Neutrophil (primary cell): Measurements from ENCODE around the gene MPC1.

Experiments used
- H3K27ac ChIP-seq: fragments of 200-600 bp; sonication (generic); 2 replicates; pipeline ENCODE4 v1.5.1; 2016; ENCODE audit warnings: mild to moderate bottlenecking, moderate library complexity
- H3K27me3 ChIP-seq: fragments of 200-600 bp; sonication (generic); 2 replicates; pipeline ENCODE4 v1.6.0; 2016; ENCODE audit warnings: mild to moderate bottlenecking
- H3K36me3 ChIP-seq: fragments of 200-600 bp; sonication (generic); 2 replicates; pipeline ENCODE4 v1.5.1; 2017
- H3K4me1 ChIP-seq, 2 experiments: fragments of 200-600 bp in 1 of 2; sonication (generic) in 1 of 2; 1 replicate in 1 of 2; 2 replicates in 1 of 2; pipeline versions ENCODE4 v1.5.1 to v1.6.1; 2013 to 2016; ENCODE audit warnings: low read depth in 1 of 2, low read length in 1 of 2, mild to moderate bottlenecking in 1 of 2, moderate library complexity in 1 of 2; ENCODE audit not compliant: control insufficient read depth in 1 of 2, insufficient read depth in 1 of 2
- H3K4me3 ChIP-seq, 2 experiments: fragments of 200-600 bp in 1 of 2; sonication (generic) in 1 of 2; 1 replicate in 1 of 2; 2 replicates in 1 of 2; pipeline ENCODE4 v1.5.1; 2013 to 2016; ENCODE audit warnings: low read depth in 1 of 2, low read length in 1 of 2, mild to moderate bottlenecking in 1 of 2, moderate library complexity in 1 of 2
- H3K9me3 ChIP-seq: fragments of 200-600 bp; sonication (generic); 2 replicates; pipeline ENCODE4 v1.5.1; 2016
- TF ChIP-seq, protein P1 (sequence below): fragments of 200-600 bp; sonication (generic); IDR thresholded peaks from 2 replicates; pipeline ENCODE4 v1.5.1; 2016; ENCODE audit warnings: antibody characterized with exemption

MPC1 gene

DNA sequence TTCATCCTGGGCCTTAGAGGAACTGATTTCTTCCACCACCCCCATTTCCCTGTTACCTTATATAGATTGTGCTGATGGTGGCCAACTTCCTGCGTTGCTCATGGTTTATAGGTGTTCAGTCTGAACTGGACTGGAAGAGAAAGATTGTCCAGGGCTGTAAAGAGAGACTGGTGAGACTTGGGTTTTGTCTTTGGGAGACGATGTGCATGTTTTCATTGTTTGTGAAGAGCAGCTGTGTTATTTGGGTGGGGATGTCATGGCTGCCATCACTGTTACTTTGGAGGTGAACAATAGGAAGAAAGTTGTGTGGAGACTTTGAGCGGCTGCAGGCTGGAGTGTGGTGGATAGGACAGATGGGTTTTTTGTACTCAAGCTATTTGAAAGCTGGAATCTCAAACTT is 15.6 kb upstream of the MPC1 start:
- H3K4me3 ChIP-seq = no peak overlapping the region
- H3K9me3 ChIP-seq = no peaks in the 10 kb centered on the region
- H3K4me1 ChIP-seq = peaks cover 0 to 6% of the 10 kb centered on the region in 2 experiments
- no peaks in the 10 kb centered on the region for H3K36me3 ChIP-seq
- peaks cover 22% of the 10 kb centered on the region for H3K27me3 ChIP-seq
- TF ChIP-seq, protein P1, sequence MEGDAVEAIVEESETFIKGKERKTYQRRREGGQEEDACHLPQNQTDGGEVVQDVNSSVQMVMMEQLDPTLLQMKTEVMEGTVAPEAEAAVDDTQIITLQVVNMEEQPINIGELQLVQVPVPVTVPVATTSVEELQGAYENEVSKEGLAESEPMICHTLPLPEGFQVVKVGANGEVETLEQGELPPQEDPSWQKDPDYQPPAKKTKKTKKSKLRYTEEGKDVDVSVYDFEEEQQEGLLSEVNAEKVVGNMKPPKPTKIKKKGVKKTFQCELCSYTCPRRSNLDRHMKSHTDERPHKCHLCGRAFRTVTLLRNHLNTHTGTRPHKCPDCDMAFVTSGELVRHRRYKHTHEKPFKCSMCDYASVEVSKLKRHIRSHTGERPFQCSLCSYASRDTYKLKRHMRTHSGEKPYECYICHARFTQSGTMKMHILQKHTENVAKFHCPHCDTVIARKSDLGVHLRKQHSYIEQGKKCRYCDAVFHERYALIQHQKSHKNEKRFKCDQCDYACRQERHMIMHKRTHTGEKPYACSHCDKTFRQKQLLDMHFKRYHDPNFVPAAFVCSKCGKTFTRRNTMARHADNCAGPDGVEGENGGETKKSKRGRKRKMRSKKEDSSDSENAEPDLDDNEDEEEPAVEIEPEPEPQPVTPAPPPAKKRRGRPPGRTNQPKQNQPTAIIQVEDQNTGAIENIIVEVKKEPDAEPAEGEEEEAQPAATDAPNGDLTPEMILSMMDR = no peak
- no peak overlapping the region for H3K27ac ChIP-seq

DNA sequence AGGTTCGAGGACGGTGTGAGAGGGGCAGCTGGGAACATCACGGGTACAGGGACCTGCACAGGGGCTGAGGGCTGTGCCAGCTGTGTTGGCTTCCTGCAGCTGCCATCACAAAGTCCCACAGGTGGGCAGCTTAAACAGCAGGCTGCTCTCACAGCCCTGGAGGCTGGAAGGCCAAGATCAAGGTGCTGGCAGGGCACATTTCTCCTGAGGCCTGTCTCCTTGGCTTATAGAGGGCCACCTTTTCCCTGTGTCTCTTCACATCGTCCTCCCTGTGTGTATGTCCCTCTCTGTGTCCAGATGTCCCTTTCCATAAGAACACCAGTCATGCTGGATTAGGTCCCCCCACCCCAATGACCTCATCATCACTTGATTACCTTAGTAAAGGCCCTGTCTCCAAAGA is 15.1 kb upstream of the MPC1 start:
- H3K36me3 ChIP-seq = no peaks in the 10 kb centered on the region

DNA sequence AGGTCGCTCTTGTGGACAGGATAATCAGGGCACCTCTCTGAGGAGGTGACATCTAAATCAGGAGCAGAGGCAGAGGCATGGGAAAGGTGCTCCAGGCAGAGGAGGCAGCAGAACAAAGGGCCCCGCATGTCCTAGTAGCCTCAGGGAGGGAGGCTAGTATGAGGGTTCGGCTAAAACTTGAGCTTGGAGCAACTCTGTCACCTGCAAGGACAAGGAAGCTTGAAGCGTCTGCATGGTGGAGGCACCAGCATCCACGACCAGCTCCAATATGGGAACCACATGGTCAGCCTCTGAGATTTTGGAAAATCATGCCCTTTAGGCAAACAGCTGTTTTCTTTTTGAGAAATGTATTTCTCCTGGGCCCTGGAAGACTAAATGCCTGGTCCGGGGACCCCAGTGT is 13.0 kb upstream of the MPC1 start:
- Histone ChIP-seq H3K4me1 (peaks cover 0 to 3% of the 10 kb centered on the region in 2 experiments), H3K9me3 (no peaks in the 10 kb centered on the region), H3K27me3 (peaks cover 48% of the 10 kb centered on the region), H3K27ac (no peak overlapping the region), H3K36me3 (no peaks in the 10 kb centered on the region), H3K4me3 (no peak overlapping the region)
- TF ChIP-seq, protein P1 = no peak

More for the DNA sequence above, 15.1 kb upstream of the MPC1 start:
- peaks cover 27% of the 10 kb centered on the region for H3K27me3 ChIP-seq
- no peak overlapping the region for H3K27ac ChIP-seq
- H3K9me3 ChIP-seq = no peaks in the 10 kb centered on the region
- peaks cover 0 to 6% of the 10 kb centered on the region in 2 experiments for H3K4me1 ChIP-seq
- TF ChIP-seq, protein P1 = no peak
- H3K4me3 ChIP-seq = no peak overlapping the region

DNA sequence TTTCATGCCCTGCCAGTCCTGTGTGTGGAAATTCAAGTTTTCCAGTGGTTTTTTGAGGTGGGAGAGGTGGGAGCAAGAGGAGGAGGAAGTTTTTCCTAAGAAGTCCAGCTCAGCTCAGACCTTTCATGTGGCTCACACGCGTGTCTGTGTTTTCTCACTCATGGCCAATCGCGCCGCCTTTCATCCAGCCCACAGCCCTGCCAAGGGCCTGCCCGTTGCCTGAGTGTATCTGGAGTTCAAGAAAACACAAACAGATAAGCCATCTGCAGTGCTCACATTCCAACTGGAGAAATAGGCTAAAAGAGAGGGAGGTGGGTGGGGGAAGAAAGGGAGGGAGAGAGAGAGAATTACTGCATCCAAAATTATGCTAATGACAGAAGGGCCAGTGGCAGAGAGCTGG is 12.6 kb upstream of the MPC1 start:
- Histone ChIP-seq H3K27me3 (peaks cover 52% of the 10 kb centered on the region), H3K4me1 (no peaks in the 10 kb centered on the region), H3K27ac (no peak overlapping the region), H3K36me3 (no peaks in the 10 kb centered on the region), H3K9me3 (no peaks in the 10 kb centered on the region), H3K4me3 (no peak overlapping the region)
- TF ChIP-seq, protein P1 = no peak

DNA sequence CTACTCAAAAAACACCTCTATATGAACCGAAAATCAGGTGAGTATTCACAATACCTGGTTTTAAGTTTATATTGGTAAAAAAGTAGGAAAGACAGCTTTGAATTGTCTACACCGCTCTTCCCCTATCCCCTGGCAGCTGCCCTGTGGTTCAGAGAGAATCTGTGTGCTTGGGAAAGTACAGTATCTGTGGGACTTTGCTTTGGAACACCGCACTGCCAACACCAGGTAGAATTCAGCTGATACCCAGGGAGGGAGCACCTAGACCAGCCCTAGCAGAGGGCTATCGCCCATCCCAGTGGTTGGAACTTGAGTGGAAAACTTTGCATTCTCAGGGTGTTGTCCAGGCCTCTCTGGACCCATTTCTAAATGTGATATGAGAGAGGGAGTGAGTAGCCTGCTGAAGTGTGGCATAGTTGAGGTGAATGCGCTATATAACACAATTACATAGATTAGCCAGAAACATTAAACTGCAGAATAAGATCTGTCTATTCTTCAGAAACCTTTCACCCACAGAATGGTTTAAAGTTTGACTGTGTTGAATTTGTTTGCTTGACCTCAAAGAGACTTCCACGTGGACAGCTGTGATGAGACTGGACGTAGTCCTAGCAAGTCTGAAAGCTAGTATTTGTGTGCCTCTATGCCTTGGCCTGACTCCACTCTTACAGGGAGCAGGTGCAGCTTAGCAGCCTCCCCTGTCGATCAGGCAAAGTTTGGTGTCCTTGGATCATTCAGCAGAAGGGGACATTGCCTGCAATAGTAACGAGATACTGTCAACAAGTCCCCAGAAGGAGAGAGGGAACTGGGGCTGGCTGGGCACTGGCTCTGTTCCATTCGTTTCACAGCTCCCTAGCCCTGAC is 11.5 kb upstream of the MPC1 start:
- H3K36me3 ChIP-seq = no peaks in the 10 kb centered on the region
- H3K27ac ChIP-seq = no peak overlapping the region
- peaks cover 53% of the 10 kb centered on the region for H3K27me3 ChIP-seq
- no peak overlapping the region for H3K4me3 ChIP-seq
- TF ChIP-seq, protein P1 = no peak
- no peaks in the 10 kb centered on the region for H3K9me3 ChIP-seq
- H3K4me1 ChIP-seq = no peaks in the 10 kb centered on the region
